ENCODE results near the gene FAM170A. TPM values are rescaled to one million over a fixed set of nuclear protein-coding genes. Genes with fewer than 3 reads are reported as not detected.

Gene FAM170A
- total RNA-seq, 4 donors from 2014 or later: not detected

DNA sequence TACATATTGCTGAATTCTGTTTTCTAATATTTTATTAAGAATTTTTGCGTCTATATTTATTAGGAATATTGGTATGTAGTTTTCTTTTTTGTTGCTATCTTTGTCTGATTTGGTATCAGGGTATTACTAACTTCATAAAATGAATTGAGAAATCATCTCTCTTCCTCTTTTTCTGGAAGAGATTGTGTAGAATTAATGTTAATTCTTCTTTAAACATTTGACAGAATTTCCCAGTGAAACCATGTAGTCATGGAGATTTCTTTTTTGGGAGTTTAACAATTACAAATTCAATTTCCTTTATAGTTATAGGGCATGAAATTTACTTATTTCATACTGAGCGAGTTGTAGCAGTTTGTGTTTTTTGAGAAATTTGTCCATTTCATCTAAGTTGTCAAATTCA, 3.3 kb upstream of the FAM170A start:
- TF ChIP-seq, protein P1, sequence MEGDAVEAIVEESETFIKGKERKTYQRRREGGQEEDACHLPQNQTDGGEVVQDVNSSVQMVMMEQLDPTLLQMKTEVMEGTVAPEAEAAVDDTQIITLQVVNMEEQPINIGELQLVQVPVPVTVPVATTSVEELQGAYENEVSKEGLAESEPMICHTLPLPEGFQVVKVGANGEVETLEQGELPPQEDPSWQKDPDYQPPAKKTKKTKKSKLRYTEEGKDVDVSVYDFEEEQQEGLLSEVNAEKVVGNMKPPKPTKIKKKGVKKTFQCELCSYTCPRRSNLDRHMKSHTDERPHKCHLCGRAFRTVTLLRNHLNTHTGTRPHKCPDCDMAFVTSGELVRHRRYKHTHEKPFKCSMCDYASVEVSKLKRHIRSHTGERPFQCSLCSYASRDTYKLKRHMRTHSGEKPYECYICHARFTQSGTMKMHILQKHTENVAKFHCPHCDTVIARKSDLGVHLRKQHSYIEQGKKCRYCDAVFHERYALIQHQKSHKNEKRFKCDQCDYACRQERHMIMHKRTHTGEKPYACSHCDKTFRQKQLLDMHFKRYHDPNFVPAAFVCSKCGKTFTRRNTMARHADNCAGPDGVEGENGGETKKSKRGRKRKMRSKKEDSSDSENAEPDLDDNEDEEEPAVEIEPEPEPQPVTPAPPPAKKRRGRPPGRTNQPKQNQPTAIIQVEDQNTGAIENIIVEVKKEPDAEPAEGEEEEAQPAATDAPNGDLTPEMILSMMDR (IDR thresholded peaks at IDR 0.05; ENCODE audit: low read depth): no peak

DNA sequence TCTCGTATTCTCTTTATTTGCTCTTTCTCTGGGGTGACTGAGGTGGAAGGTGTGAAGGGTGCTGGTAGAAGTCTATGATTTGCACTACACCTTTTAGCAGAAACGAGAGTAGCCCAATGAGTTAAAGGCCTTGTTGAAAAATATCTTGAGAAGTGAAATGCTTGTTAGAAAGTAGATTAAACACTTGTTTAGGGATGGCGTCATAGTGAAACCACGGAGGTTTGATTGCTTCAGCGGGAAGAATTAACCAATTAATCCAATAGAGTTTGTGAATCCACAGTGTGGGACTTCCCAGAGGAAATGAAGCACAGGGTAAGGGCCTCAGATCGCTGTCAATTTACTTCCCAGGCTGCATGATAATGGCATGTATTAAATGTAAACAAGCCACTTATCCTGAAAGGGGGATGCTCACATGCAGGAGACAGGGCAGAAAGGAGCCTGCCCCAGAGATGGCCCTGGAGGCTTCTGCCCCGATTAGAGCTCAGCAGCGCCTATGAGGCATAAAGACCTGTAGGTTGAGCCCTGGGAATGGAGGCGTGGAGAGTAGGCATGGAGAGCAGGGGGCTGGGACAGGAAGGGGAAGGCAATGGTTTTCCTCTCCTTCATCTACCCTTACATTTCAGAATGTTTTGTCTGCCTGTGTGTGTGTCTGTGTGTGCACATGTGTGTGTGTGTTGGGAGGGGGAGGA, 1.5 kb downstream of the FAM170A start:
- TF ChIP-seq, protein P1 (IDR thresholded peaks at IDR 0.05; ENCODE audit: low read depth): no peak

DNA sequence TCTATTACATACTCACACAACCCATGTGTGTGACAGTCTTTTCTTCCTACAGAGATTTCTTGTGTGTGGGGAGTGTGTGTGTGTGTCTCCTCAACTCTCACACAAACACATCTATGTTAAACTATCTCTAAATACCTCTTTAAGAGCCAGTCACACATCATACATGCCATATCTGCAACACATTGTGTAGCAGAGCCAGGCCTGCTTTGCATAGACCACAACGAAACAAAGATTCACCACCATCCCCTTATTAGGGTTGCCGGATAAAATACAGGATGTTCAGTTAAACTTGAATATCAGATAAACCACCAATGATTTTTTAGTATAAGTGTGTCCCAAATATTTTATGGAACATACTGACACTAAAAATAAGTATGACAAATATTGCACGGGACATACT, 2.3 kb downstream of the FAM170A start:
- TF ChIP-seq, protein P1 (IDR thresholded peaks at IDR 0.05; ENCODE audit: low read depth): no peak

DNA sequence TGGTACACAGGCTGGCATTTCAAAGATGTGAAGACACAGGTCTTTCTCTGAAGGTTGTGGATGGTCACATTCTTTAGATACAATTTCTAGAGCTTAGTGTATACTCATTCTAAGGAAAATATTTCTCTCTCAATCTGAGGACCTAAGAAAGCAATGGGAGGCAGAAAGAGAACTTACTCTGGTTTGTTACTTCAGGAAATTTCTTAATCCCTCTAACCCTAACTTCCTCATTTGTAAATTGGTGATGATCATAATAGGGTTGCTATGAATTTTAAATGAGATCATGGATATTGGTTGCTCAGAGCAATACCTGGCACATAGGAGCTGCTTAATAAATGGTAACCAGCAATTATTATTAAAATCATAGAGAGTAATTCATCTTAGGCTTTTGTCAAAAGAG, 22.1 kb downstream of the FAM170A start:
- TF ChIP-seq, protein P1 (IDR thresholded peaks at IDR 0.05; ENCODE audit: low read depth): no peak

DNA sequence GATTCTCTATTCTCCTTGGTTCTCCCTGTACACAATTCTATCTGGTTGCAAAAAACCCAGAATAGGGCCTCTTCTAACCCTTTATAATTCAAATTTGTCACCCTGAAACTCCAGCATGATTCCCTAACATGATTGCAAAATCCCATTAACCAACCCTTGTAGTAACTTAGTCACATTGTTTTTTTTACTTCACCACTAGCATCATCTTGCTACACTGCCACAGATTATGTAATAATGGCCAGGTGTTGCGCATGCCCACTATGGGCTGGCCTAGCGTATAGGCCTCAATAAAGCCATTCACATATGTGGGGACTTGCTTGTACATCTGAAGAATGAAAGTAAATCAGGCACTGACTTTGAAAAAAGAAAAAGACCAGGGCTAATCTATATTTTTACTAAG, 25.7 kb downstream of the FAM170A start:
- TF ChIP-seq, protein P1 (IDR thresholded peaks at IDR 0.05; ENCODE audit: low read depth): no peak

DNA sequence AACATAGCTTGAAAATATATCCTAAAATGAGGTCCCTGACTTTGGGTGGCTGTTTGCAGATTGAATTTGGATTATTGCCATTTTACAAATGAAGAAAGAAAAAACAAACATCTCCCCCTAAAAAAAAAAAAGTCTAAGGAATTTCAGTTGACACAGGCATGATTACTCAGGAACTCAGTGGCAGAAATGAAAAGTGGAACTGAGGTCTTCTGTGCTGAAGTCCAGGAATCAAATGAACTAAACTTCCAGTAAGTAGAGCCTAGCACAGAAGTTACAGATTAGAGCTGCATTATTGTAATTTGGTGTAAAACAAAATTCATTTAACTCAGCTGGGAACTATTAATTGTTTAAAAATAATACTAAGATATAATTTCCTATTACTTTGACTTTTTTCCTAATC, 26.7 kb downstream of the FAM170A start:
- TF ChIP-seq, protein P1 (IDR thresholded peaks at IDR 0.05; ENCODE audit: low read depth): no peak

DNA sequence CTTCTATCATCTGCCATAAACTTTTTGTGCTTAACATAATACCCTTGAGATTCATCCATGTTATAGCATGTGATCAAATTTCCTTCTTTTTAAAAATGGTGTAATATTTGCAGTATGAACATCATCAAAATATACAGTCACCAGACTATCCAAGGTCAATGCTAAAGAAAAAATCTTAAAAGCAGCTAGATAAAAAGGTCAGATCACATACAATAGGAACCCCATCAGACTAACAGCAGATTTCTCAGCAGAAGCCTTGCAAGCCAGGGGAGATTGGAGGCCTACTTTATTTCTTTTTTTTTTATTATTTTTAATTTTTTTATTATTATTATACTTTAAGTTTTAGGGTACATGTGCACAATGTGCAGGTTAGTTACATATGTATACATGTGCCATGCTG, 37.2 kb downstream of the FAM170A start:
- TF ChIP-seq, protein P1 (IDR thresholded peaks at IDR 0.05; ENCODE audit: low read depth): no peak

Measured in subcutaneous adipose tissue (tissue), 4 donors.